WTC11 (cell line): ENCODE data around the gene PHAF1. TPM values are rescaled to one million over a fixed set of nuclear protein-coding genes. Genes with fewer than 3 reads are reported as not detected.

Experiments used
- ATAC-seq: fragments of 200-7000 bp; cut with Tn5 transposase; 2 replicates; pipeline ENCODE4 v1.10.0; 2021; ENCODE audit warnings: mild to moderate bottlenecking, moderate library complexity
- CTCF ChIA-PET: fragments of 300-600 bp; sonication (Branson Sonifier 250); formaldehyde crosslinking; loops from one replicate; lab custom pipeline; 2021; ENCODE audit warnings: antibody characterized with exemption; lab: Charles Lee
- POLR2A ChIA-PET: fragments of 350-600 bp; sonication (Branson Sonifier 250); formaldehyde crosslinking; loops from one replicate; lab custom pipeline; 2021; ENCODE audit warnings: antibody characterized with exemption; lab: Charles Lee
- DNase-seq: peaks from one replicate; pipeline ENCODE4 v3.0.0; 2021; ENCODE audit warnings: low spot score
- H3K27ac Mint-ChIP-seq: 2 replicates; pipeline ENCODE4 v1.8.0; 2021; ENCODE audit warnings: mixed read lengths
- H3K27me3 Mint-ChIP-seq: 2 replicates; pipeline ENCODE4 v1.8.0; 2021; ENCODE audit warnings: low read depth, mild to moderate bottlenecking, moderate library complexity, mixed read lengths
- H3K36me3 Mint-ChIP-seq: 2 replicates; pipeline ENCODE4 v1.8.0; 2021; ENCODE audit warnings: mixed read lengths
- H3K4me1 Mint-ChIP-seq: 2 replicates; pipeline ENCODE4 v1.8.0; 2022; ENCODE audit warnings: mixed read lengths
- H3K4me3 Mint-ChIP-seq: 2 replicates; pipeline ENCODE4 v1.8.0; 2021; ENCODE audit warnings: mild to moderate bottlenecking, moderate library complexity, mixed read lengths
- H3K9me3 Mint-ChIP-seq: 2 replicates; pipeline ENCODE4 v1.8.0; 2021; ENCODE audit warnings: mixed read lengths
- ARID4B ChIP-seq: sonication (generic); formaldehyde crosslinking; IDR thresholded peaks from 2 replicates; pipeline ENCODE4 v1.8.0; 2023; ENCODE audit warnings: missing genetic modification reagents, mild to moderate bottlenecking, borderline replicate concordance
- ATF1 ChIP-seq: sonication (generic); formaldehyde crosslinking; IDR thresholded peaks from 2 replicates; pipeline ENCODE4 v1.8.1; 2023; ENCODE audit warnings: mild to moderate bottlenecking, moderate library complexity, missing genetic modification reagents
- ATF2 ChIP-seq: sonication (generic); formaldehyde crosslinking; IDR thresholded peaks from 2 replicates; pipeline ENCODE4 v1.8.1; 2022; ENCODE audit warnings: low read depth, missing genetic modification reagents, borderline replicate concordance
- CBFB ChIP-seq: sonication (generic); formaldehyde crosslinking; IDR thresholded peaks from 2 replicates; pipeline ENCODE4 v1.8.1; 2022; ENCODE audit warnings: mild to moderate bottlenecking, low read depth, missing genetic modification reagents
- CREB1 ChIP-seq: sonication (generic); formaldehyde crosslinking; IDR thresholded peaks from 2 replicates; pipeline ENCODE4 v1.8.0; 2023; ENCODE audit warnings: mild to moderate bottlenecking, missing genetic modification reagents
- CREM ChIP-seq: sonication (generic); formaldehyde crosslinking; IDR thresholded peaks from 2 replicates; pipeline ENCODE4 v1.8.1; 2022; ENCODE audit warnings: mild to moderate bottlenecking, missing genetic modification reagents, moderate library complexity
- FOXK1 ChIP-seq: sonication (generic); formaldehyde crosslinking; IDR thresholded peaks from 2 replicates; pipeline ENCODE4 v1.8.0; 2022; ENCODE audit warnings: mild to moderate bottlenecking, moderate library complexity, missing genetic modification reagents
- IRF2 ChIP-seq: sonication (generic); formaldehyde crosslinking; IDR thresholded peaks from 2 replicates; pipeline ENCODE4 v1.8.0; 2022; ENCODE audit warnings: low read depth, missing genetic modification reagents, borderline replicate concordance
- JUN ChIP-seq: sonication (generic); formaldehyde crosslinking; IDR thresholded peaks from 2 replicates; pipeline ENCODE4 v1.8.0; 2023; ENCODE audit warnings: mild to moderate bottlenecking, missing genetic modification reagents
- MAX ChIP-seq: sonication (generic); formaldehyde crosslinking; IDR thresholded peaks from 2 replicates; pipeline ENCODE4 v1.8.0; 2022; ENCODE audit warnings: mild to moderate bottlenecking, missing genetic modification reagents
- PRDM15 ChIP-seq: sonication (generic); formaldehyde crosslinking; IDR thresholded peaks from 2 replicates; pipeline ENCODE4 v1.8.0; 2022; ENCODE audit warnings: missing genetic modification reagents
- PRRX2 ChIP-seq: fragments of 250-450 bp; sonication (Bioruptor Pico); IDR thresholded peaks from 2 replicates; pipeline ENCODE4 v1.8.0; 2021; ENCODE audit warnings: mild to moderate bottlenecking
- ZNF138 ChIP-seq: sonication (generic); formaldehyde crosslinking; conservative IDR thresholded peaks from 2 replicates; pipeline ENCODE4 v1.8.1; 2022; ENCODE audit warnings: mild to moderate bottlenecking, moderate library complexity, missing genetic modification reagents
- ZNF281 ChIP-seq: sonication (generic); formaldehyde crosslinking; IDR thresholded peaks from 2 replicates; pipeline ENCODE4 v1.8.0; 2023; ENCODE audit warnings: mild to moderate bottlenecking, missing genetic modification reagents
- total RNA-seq: library from RNA; stranded (reverse); gene quantifications from 3 replicates; pipeline ENCODE4 v1.2.3, GENCODE V29; 2021
- TF ChIP-seq, protein P1 (sequence below): sonication (generic); formaldehyde crosslinking; IDR thresholded peaks from 2 replicates; pipeline ENCODE4 v1.8.0; 2022; ENCODE audit warnings: mild to moderate bottlenecking, missing genetic modification reagents
- TF ChIP-seq, protein P2 (sequence below): sonication (generic); formaldehyde crosslinking; IDR thresholded peaks from 2 replicates; pipeline ENCODE4 v1.8.1; 2023; ENCODE audit warnings: mild to moderate bottlenecking, missing genetic modification reagents, moderate library complexity

PHAF1 gene
- total RNA-seq, 1 experiment from 2014 or later = 18.8 TPM

DNA sequence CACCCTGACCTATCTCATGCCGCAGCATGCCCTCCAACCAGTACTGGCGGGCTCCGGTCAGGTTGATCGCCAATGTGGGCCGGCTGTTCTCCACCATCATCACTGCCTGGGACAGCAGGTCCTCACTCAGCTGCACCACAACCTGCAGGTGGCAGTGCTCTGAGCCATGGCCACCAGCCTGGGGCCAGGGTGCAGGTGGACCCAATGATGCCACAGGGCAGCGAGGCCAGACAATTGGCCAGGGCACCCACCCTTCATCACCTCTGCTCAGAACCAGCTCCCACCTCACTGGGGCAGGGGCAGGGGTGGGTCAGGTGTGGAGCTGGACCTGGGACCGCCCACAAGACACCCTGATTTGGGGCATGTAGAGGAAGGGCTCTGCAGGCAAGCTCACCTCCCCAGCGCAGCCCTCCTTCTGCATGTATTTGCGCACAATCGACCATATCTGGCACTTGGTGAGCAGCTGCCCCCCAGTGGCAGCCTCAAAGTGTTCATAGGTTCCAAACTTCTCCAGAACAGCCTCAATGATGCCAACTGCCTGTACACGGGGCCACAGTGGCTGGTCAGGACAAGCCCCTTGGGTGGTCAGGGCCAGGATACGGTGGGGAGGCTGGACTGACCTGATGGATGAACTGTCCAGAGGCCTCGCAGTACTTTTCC, 69.8 kb downstream of the PHAF1 start (continued):
- no peak for TF ChIP-seq ATF2 (CRISPR knock-in tag)
- no peak for TF ChIP-seq CREB1 (CRISPR knock-in tag)
- TF ChIP-seq ZNF138 (CRISPR knock-in tag) = no peak
- TF ChIP-seq IRF2 (CRISPR knock-in tag) = no peak
- TF ChIP-seq CREM = no peak
- TF ChIP-seq, protein P1, sequence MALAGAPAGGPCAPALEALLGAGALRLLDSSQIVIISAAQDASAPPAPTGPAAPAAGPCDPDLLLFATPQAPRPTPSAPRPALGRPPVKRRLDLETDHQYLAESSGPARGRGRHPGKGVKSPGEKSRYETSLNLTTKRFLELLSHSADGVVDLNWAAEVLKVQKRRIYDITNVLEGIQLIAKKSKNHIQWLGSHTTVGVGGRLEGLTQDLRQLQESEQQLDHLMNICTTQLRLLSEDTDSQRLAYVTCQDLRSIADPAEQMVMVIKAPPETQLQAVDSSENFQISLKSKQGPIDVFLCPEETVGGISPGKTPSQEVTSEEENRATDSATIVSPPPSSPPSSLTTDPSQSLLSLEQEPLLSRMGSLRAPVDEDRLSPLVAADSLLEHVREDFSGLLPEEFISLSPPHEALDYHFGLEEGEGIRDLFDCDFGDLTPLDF (CRISPR knock-in tag) = no peak
- TF ChIP-seq CBFB (CRISPR knock-in tag) = no peak
- TF ChIP-seq MAX (CRISPR knock-in tag) = no peak
- TF ChIP-seq ARID4B (CRISPR knock-in tag) = no peak
- TF ChIP-seq ZNF281 (CRISPR knock-in tag) = no peak

DNA sequence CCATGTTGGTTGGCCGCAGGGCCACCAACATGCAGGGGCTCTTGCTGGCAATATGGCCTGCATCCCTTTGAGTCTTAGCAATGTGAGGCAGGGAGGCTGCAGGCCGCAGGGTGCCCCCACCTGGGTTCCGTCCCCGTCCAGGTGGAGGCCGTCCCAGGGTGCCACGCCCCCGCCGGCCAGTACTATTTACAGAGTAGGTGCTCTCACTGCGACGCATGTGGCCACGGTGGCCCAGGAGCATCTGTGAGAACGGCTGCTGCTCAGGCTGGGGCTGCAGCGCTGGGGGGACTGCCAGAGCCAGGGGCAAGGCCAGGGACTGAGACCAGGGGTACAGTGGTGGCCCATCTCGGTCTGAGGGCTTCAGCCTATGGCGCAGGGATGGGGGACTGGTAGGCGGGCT, 70.4 kb downstream of the PHAF1 start:
- POLR2A ChIA-PET = no interaction called here
- TF ChIP-seq PRDM15 (no peak), ARID4B (CRISPR knock-in tag) (no peak), PRRX2 (CRISPR knock-in tag) (no peak), ATF1 (no peak), FOXK1 (no peak), JUN (CRISPR knock-in tag) (no peak)
- TF ChIP-seq, protein P2, sequence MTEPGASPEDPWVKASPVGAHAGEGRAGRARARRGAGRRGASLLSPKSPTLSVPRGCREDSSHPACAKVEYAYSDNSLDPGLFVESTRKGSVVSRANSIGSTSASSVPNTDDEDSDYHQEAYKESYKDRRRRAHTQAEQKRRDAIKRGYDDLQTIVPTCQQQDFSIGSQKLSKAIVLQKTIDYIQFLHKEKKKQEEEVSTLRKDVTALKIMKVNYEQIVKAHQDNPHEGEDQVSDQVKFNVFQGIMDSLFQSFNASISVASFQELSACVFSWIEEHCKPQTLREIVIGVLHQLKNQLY (CRISPR knock-in tag) = no peak

More for the DNA sequence above, 70.4 kb downstream of the PHAF1 start:
- no peak overlapping the region for H3K27ac Mint-ChIP-seq
- H3K4me3 Mint-ChIP-seq = no peak overlapping the region
- ATAC-seq = no peak
- CTCF ChIA-PET = interaction anchor here (1.2 to 1.4 kb wide), 2 partner anchors 10 to 162 kb away, joined by 5 read pairs; partner anchors contain the start of gene NOL3
- H3K9me3 Mint-ChIP-seq = no peaks in the 10 kb centered on the region
- DNase-seq = peak; percentile 11
- peaks cover 3% of the 10 kb centered on the region; the same call in 1 of the 2 replicates for H3K36me3 Mint-ChIP-seq
- H3K27me3 Mint-ChIP-seq = peaks cover 43% of the 10 kb centered on the region
- H3K4me1 Mint-ChIP-seq = peaks cover 15% of the 10 kb centered on the region
